Activated T-cell treated with anti-CD3 and anti-CD28 coated beads, Interleukin-2, amount 50 U/mL, for 72 hours (primary cell): ENCODE measurements around the gene MKNK2. TPM values are rescaled to one million over a fixed set of nuclear protein-coding genes. Genes with fewer than 3 reads are reported as not detected.
A peak's percentile ranks its signal among the peaks of the same experiment; 100 is the strongest.
"Not testable (repeated sequence)": the region's sequence is repeated elsewhere in the genome, so short reads cannot be mapped to it uniquely, and the experiment has no call there.

Experiments
- ATAC-seq, 2 donors: fragments of 150-1000 bp; cut with Tn5 transposase; replicated peaks in 1 of 2; 2 replicates each; pipeline ENCODE4 v1.10.0; 2021; ENCODE audit warnings: moderate library complexity in 2 of 2, mild to moderate bottlenecking in 1 of 2
- DNase-seq, 2 donors: peaks; one replicate each; pipeline ENCODE4 v3.0.0; 2021 to 2022; ENCODE audit warnings: mixed read lengths in 1 of 2
- H3K27ac Mint-ChIP-seq: one replicate; pipeline ENCODE4 v1.8.0; 2022; ENCODE audit warnings: mild to moderate bottlenecking, moderate library complexity, mixed read lengths
- H3K27me3 Mint-ChIP-seq: one replicate; pipeline ENCODE4 v1.8.0; 2022; ENCODE audit warnings: low read depth, mixed read lengths
- H3K36me3 Mint-ChIP-seq, 2 donors: one replicate each; pipeline ENCODE4 v1.8.0; 2022; ENCODE audit warnings: mixed read lengths in 2 of 2, mild to moderate bottlenecking in 1 of 2; ENCODE audit not compliant: insufficient read depth in 2 of 2
- H3K4me1 Mint-ChIP-seq: one replicate; pipeline ENCODE4 v1.8.0; 2022; ENCODE audit warnings: low read depth, mixed read lengths
- H3K4me3 Mint-ChIP-seq, 2 donors: one replicate each; pipeline ENCODE4 v1.8.0; 2022; ENCODE audit warnings: mild to moderate bottlenecking in 2 of 2, mixed read lengths in 2 of 2, moderate library complexity in 2 of 2
- H3K9me3 Mint-ChIP-seq, 2 donors: one replicate each; pipeline ENCODE4 v1.8.0; 2022; ENCODE audit warnings: mixed read lengths in 2 of 2
- total RNA-seq, 2 donors: library from RNA; stranded (reverse); gene quantifications; one replicate each; pipeline ENCODE4 v1.2.3, GENCODE V29; 2022

The MKNK2 gene
- 100 to 1,000 TPM; 120 to 121 TPM for total RNA-seq

DNA sequence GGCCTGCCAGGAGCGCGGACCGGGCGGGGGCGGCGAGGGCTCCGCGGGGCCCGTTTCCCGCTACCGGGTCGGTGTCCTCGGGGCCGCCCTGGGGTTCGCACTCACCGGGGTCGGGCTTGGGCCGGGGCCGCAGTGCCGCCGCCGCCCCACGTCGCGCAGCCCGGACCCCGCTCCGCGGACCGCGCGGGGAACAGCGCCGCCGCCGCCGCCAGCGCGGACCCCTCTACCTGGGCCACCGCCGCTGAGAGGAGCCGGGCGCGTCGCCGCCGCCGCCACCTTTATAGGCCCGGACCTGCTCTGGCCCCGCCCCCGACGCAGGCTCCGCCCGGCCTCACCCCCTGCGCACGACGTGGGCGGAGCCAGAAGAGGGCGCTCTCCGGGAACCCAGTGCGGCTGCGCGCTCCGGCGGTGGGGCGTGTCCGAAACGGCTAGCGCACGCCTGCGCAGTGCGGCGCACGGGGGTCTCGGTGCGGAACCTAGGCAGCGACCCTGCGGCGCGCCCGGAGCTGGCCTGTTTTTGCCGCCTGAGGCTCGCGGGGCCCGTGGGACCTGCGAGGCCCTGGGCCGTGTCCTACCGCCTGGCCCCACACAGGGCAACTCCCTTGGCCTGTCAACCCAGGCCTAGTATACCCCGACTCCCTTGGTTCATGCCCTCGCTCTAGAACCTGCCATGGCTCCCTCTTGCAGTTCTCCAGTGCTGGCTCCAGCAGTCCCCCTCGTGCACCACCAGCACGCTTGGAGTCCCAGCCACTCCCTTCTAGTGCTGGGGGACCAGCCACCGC, at the start of gene MKNK2:
Gene MKNK2, minus strand, starts transcription at position 254 of the 782 bp plus-strand sequence. CDS start 393 bp downstream, outside the sequence.
- peaks cover 0 to 3% of the 10 kb centered on the region in 2 donors for H3K36me3 Mint-ChIP-seq
- peak within 1 kb of the TSS; percentile 82 for H3K27ac Mint-ChIP-seq
- no peaks in the 10 kb centered on the region for H3K9me3 Mint-ChIP-seq
- DNase-seq (peak; percentile 94 to 99), ATAC-seq (peak; percentile 71 to 74)
- peaks cover 56% of the 10 kb centered on the region for H3K4me1 Mint-ChIP-seq
- H3K4me3 Mint-ChIP-seq: peak within 1 kb of the TSS; percentile 77 to 85
- H3K27me3 Mint-ChIP-seq: no peaks in the 10 kb centered on the region

DNA sequence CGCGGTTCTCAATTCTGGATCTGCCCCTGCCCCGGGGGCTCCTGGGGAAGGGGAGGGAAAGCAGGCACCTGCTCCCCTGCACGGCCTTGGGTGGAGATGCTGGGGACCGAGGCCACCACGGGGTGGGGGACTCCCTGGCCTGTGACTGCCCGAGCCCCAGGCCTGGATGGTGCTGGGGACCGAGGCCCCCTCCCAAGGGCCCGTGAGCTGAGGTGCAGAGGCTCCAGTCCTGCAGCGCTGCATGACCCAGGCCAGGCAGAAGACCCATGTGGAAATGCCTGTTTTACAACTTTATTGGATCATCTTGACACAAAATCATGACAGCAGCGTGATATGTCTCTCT, 49.6 kb upstream of the MKNK2 start:
- DNase-seq: no peak
- Mint-ChIP-seq H3K4me1 (no peaks in the 10 kb centered on the region), H3K27ac (no peak overlapping the region), H3K27me3 (no peaks in the 10 kb centered on the region), H3K9me3 (peaks cover 0 to 6% of the 10 kb centered on the region in 2 donors), H3K36me3 (peaks cover 16 to 22% of the 10 kb centered on the region in 2 donors), H3K4me3 (no peak overlapping the region)
- ATAC-seq: no peak

- peaks cover 0 to 6% of the 10 kb centered on the region in 2 donors for H3K9me3 Mint-ChIP-seq
- no peak overlapping the region for H3K4me3 Mint-ChIP-seq
- H3K36me3 Mint-ChIP-seq: peaks cover 15 to 20% of the 10 kb centered on the region in 2 donors
- ATAC-seq (no peak), DNase-seq (no peak)
- H3K27me3 Mint-ChIP-seq: no peaks in the 10 kb centered on the region
- H3K27ac Mint-ChIP-seq: no peak overlapping the region
- H3K4me1 Mint-ChIP-seq: peaks cover 2% of the 10 kb centered on the region
These were observed 49.1 kb upstream of the MKNK2 start for GRCh38 chr19:2099937-2100718.

DNA sequence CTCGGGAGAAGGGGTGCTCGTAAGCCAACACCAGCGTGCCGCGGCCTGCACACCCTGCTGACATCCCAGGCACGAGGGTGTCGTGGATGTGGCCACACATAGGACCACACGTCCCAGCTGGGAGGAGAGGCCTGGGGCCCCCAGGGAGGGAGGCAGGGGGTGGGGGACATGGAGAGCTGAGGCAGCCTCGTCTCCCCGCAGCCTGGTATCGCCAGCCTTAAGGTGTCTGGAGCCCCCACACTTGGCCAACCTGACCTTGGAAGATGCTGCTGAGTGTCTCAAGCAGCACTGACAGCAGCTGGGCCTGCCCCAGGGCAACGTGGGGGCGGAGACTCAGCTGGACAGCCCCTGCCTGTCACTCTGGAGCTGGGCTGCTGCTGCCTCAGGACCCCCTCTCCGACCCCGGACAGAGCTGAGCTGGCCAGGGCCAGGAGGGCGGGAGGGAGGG, 48.0 kb upstream of the MKNK2 start:
- peaks cover 13% of the 10 kb centered on the region for H3K4me1 Mint-ChIP-seq
- peaks cover 0 to 4% of the 10 kb centered on the region in 2 donors for H3K9me3 Mint-ChIP-seq
- ATAC-seq: no peak
- no peak for DNase-seq
- no peak overlapping the region for H3K4me3 Mint-ChIP-seq
- H3K27me3 Mint-ChIP-seq: no peaks in the 10 kb centered on the region
- H3K36me3 Mint-ChIP-seq: peaks cover 18 to 19% of the 10 kb centered on the region in 2 donors
- H3K27ac Mint-ChIP-seq: no peak overlapping the region

- peaks cover 25% of the 10 kb centered on the region for H3K4me1 Mint-ChIP-seq
These were observed 46.9 kb upstream of the MKNK2 start for GRCh38 chr19:2097886-2098327.

GRCh38 chr19:2097203-2097885, 46.3 kb upstream of the MKNK2 start:
- ATAC-seq (peak; percentile 0 to 2), DNase-seq (peak; percentile 49 to 56)
- H3K27me3 Mint-ChIP-seq: no peaks in the 10 kb centered on the region
- H3K36me3 Mint-ChIP-seq: peaks cover 14 to 15% of the 10 kb centered on the region in 2 donors
- no peak overlapping the region for H3K27ac Mint-ChIP-seq
- H3K4me3 Mint-ChIP-seq: peak overlapping the region; percentile 90 to 91
- peaks cover 30% of the 10 kb centered on the region for H3K4me1 Mint-ChIP-seq
- no peaks in the 10 kb centered on the region for H3K9me3 Mint-ChIP-seq

More at GRCh38 chr19:2097886-2098327, 46.9 kb upstream of the MKNK2 start:
- Mint-ChIP-seq H3K27ac (no peak overlapping the region), H3K9me3 (no peaks in the 10 kb centered on the region), H3K36me3 (peaks cover 14 to 15% of the 10 kb centered on the region in 2 donors), H3K27me3 (no peaks in the 10 kb centered on the region), H3K4me3 (peak overlapping the region; percentile 90 to 91)
- DNase-seq (no peak), ATAC-seq (no peak)

DNA sequence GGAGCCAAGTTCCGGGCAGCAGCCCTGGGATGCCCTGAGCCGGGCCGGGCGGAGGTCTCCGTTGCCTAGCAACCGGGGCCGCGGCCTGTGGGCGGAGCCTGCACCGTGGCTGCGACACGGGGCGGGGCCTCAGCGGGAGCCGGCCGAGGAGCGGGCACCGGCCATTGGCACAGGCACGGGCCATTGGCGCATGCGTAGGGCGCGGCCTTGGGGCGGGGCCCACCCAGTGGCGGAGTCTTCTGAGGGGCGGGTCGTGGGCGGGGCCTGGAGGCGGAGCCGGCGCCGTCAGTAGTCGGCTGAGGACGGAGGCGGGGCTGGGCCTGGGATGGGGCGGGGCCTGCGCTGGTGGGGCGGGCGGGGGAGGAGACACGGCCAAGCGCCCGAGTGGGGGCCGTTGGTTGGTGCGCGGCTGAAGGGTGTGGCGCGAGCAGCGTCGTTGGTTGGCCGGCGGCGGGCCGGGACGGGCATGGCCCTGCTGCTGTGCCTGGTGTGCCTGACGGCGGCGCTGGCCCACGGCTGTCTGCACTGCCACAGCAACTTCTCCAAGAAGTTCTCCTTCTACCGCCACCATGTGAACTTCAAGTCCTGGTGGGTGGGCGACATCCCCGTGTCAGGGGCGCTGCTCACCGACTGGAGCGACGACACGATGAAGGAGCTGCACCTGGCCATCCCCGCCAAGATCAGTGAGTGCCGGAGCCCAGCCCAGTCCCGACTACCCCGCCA, 45.6 kb upstream of the MKNK2 start, which contains the start of gene IZUMO4:
Gene IZUMO4, plus strand, starts transcription at position 436 of the 723 bp plus-strand sequence. Its CDS starts 31 bp downstream, at position 467.
- Mint-ChIP-seq H3K27me3 (no peaks in the 10 kb centered on the region), H3K4me3 (peak within 1 kb of the TSS; percentile 99), H3K9me3 (no peaks in the 10 kb centered on the region), H3K27ac (peak within 1 kb of the TSS; percentile 90), H3K36me3 (peaks cover 10 to 12% of the 10 kb centered on the region in 2 donors), H3K4me1 (peaks cover 34% of the 10 kb centered on the region)
- peak; percentile 99 to 100 for DNase-seq
- ATAC-seq: peak; percentile 87

- Mint-ChIP-seq H3K4me1 (peaks cover 36% of the 10 kb centered on the region), H3K4me3 (peak within 1 kb of the TSS; percentile 99), H3K9me3 (no peaks in the 10 kb centered on the region), H3K36me3 (peaks cover 10 to 12% of the 10 kb centered on the region in 2 donors), H3K27me3 (no peaks in the 10 kb centered on the region), H3K27ac (peak within 1 kb of the TSS; percentile 96)
- ATAC-seq (peak; percentile 65 to 69), DNase-seq (peak; percentile 92)
These were observed 45.0 kb upstream of the MKNK2 start, which contains the start of gene MOB3A for GRCh38 chr19:2096034-2096479. Gene MOB3A (minus strand): TSS chr19:2096326. CDS start chr19:2078560, 17,766 bp downstream.

GRCh38 chr19:2091926-2092525, 41.0 kb upstream of the MKNK2 start:
- Mint-ChIP-seq H3K36me3 (peaks cover 10 to 12% of the 10 kb centered on the region in 2 donors), H3K4me1 (peaks cover 76% of the 10 kb centered on the region)
- H3K27ac Mint-ChIP-seq: not testable (repeated sequence)

DNA sequence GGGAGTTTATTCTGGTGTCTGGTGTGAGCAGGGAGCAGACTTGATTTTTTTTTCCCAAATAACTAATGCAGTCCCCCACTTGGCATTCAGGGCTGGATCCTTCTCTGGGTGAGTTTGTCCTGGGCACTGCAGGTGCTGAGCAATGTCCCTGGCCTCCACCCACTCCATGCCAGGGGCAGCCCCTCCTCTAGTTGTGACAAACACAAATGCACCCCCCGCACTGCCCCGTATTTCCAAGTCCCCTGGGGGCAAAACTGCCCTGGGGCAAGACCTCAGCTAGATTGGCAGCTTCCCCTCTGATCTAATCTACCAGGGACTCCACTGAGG, 38.6 kb upstream of the MKNK2 start:
- Mint-ChIP-seq H3K36me3 (peaks cover 10% of the 10 kb centered on the region in 2 donors), H3K4me3 (peak overlapping the region; percentile 88 to 90), H3K27me3 (no peaks in the 10 kb centered on the region), H3K4me1 (peaks cover 89% of the 10 kb centered on the region), H3K27ac (peak overlapping the region; percentile 82), H3K9me3 (no peaks in the 10 kb centered on the region)
- no peak for DNase-seq
- ATAC-seq: no peak

More at GRCh38 chr19:2091926-2092525, 41.0 kb upstream of the MKNK2 start:
- DNase-seq, H3K4me3 Mint-ChIP-seq, ATAC-seq, H3K9me3 Mint-ChIP-seq, H3K27me3 Mint-ChIP-seq: not testable (repeated sequence)

DNA sequence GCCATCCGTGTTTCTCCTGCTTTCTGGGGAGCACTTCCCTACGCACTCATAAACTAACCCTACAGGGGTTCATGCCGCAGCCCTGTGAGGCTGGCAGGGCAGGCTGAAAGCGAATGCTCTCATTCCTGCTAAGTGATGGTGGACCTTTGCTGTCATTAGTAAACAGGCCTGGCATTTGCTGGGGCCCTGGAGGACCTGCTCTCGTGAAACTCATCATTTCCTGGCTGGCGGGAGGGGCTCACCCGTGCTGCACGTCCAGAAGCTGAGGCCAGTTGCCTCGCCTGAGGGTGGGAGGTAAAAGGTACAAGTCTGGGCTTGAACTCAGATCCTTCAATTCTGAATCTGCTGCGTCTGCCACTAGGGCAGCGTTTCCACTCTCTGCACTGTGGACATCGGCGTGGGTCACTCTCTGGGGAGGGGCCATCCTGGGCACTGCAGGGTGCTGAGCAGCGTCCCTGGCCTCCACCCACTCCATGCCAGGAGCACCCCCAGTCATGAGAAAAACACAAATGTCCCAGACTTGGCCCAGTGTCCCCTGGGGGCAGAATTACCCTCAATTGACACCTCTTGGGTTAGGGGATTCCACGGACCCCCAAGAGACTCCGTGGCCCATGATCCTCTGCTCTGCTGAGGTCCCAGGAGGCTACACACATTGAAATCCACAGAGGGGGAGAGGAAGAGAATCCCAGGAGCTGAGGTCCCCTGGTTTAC, 38.1 kb upstream of the MKNK2 start:
- H3K9me3 Mint-ChIP-seq: no peaks in the 10 kb centered on the region
- peaks cover 84% of the 10 kb centered on the region for H3K4me1 Mint-ChIP-seq
- peaks cover 4 to 5% of the 10 kb centered on the region in 2 donors for H3K36me3 Mint-ChIP-seq
- H3K4me3 Mint-ChIP-seq: peak overlapping the region; percentile 70 to 90
- H3K27me3 Mint-ChIP-seq: no peaks in the 10 kb centered on the region
- H3K27ac Mint-ChIP-seq: peak overlapping the region; percentile 38
- DNase-seq: no peak
- no peak for ATAC-seq
